ENCODE results near the gene NRARP.

The NRARP gene

GRCh38 chr9:137255448-137256114 lies 46.5 kb downstream of the NRARP start:
- DNase-seq: no peak

GRCh38 chr9:137254624-137255447 lies 47.2 kb downstream of the NRARP start, which contains the start of gene NELFB:
NELFB (plus strand) TSS chr9:137255327.
- DNase-seq: peak; percentile 62

GRCh38 chr9:137253717-137254623 lies 48.1 kb downstream of the NRARP start:
- no peak for DNase-seq

- DNase-seq: no peak
These were observed 49.2 kb downstream of the NRARP start for GRCh38 chr9:137252555-137253506.

- DNase-seq: no peak
These were observed 50.4 kb downstream of the NRARP start for GRCh38 chr9:137251490-137252268.

- no peak for DNase-seq
These were observed 50.9 kb downstream of the NRARP start, which contains the start of gene STPG3 for GRCh38 chr9:137251194-137251461. STPG3 (plus strand) TSS chr9:137251286; CDS start chr9:137251287, 1 bp downstream.

GRCh38 chr9:137250329-137251193 lies 51.5 kb downstream of the NRARP start:
- no peak for DNase-seq

Data from NCI-H2029 treated with DMSO at 0.1 percent for 48 hours (cell line).